ENCODE measurements around the gene VAV1. TPM values are rescaled to one million over a fixed set of nuclear protein-coding genes. Genes with fewer than 3 reads are reported as not detected.
A peak's percentile ranks its signal among the peaks of the same experiment; 100 is the strongest.

The VAV1 gene
- total and polyA plus RNA-seq, 9 of the 15 experiments (the other 6 are each of a cell fraction or from before 2014, with no cell fraction given), result 0.46 to 20.1 (median 11.1) TPM

GRCh38 chr19:6766357-6767080 lies 6.0 kb upstream of the VAV1 start (continued):
- no peak for TF ChIP-seq ZBTB11 (CRISPR knock-in tag; IDR thresholded peaks at IDR 0.05)
- TF ChIP-seq TSHZ1 (CRISPR knock-in tag; IDR thresholded peaks at IDR 0.05), result no peak
- no peak for TF ChIP-seq ZNF280A (IDR thresholded peaks at IDR 0.05; ENCODE audit: low read depth, partially characterized antibody)
- 0 out of 4 replicates have a peak, but pooled peaks of 1 of the 2 experiments have one; percentile 25 for TF ChIP-seq UBTF (IDR thresholded peaks at IDR 0.05; ENCODE audit: borderline replicate concordance in 1 of 2, low read depth in 2 of 2, low read length in 2 of 2)
- TF ChIP-seq SMAD4 (CRISPR knock-in tag; conservative IDR thresholded peaks at IDR 0.05), result no peak
- TF ChIP-seq POLR2AphosphoS2 (IDR thresholded peaks at IDR 0.05; ENCODE audit: low read length), result no peak
- no peak for TF ChIP-seq ZC3H11A (IDR thresholded peaks at IDR 0.05; ENCODE audit: low read depth, low read length)
- no peak for TF ChIP-seq ZNF79 (CRISPR knock-in tag; IDR thresholded peaks at IDR 0.05; ENCODE audit: low read depth)
- no peak for TF ChIP-seq ZNF830 (CRISPR knock-in tag; IDR thresholded peaks at IDR 0.05)
- TF ChIP-seq CBFB (CRISPR knock-in tag; IDR thresholded peaks at IDR 0.05), result no peak
- TF ChIP-seq ZNF583 (CRISPR knock-in tag; IDR thresholded peaks at IDR 0.05), result no peak
- no peak for TF ChIP-seq U2AF1 (optimal IDR thresholded peaks at IDR 0.05; ENCODE audit: low read depth, low read length)
- TF ChIP-seq MLX (CRISPR knock-in tag; conservative IDR thresholded peaks at IDR 0.05), result no peak
- no peak for TF ChIP-seq ZFP1 (CRISPR knock-in tag; IDR thresholded peaks at IDR 0.05)

Measured in K562 (cell line).